Neural cell (in vitro differentiated cells): Measurements from ENCODE around the gene SLC17A5.

Experiments used
- CTCF ChIP-seq: fragments of 450-650 bp; IDR thresholded peaks from 2 replicates; pipeline ENCODE4 v1.5.1; 2014; ENCODE audit warnings: antibody characterized with exemption, mild to moderate bottlenecking, moderate library complexity; ENCODE audit not compliant: poor library complexity, severe bottlenecking
- EP300 ChIP-seq: fragments of 450-650 bp; conservative IDR thresholded peaks from 2 replicates; pipeline ENCODE4 v1.6.1; 2014; ENCODE audit warnings: antibody characterized with exemption, mild to moderate bottlenecking, moderate library complexity; ENCODE audit not compliant: poor library complexity, severe bottlenecking
- EZH2 ChIP-seq: fragments of 200-600, 300-800 bp; shearing (Covaris generic), sonication (generic); IDR thresholded peaks from 2 replicates; pipeline ENCODE4 v1.6.1; 2014; ENCODE audit warnings: antibody characterized with exemption, low read length, borderline replicate concordance, mild to moderate bottlenecking; ENCODE audit not compliant: insufficient read depth, poor library complexity, severe bottlenecking
- REST ChIP-seq: IDR thresholded peaks from 2 replicates; pipeline ENCODE4 v1.6.1; 2012; ENCODE audit warnings: borderline replicate concordance

GRCh38 chr6:73606428-73606827 is 47.4 kb downstream of the SLC17A5 start:
- TF ChIP-seq CTCF (no peak), REST (no peak), EZH2 (no peak), EP300 (no peak)
